ENCODE data around the gene TMEM131.

DNA sequence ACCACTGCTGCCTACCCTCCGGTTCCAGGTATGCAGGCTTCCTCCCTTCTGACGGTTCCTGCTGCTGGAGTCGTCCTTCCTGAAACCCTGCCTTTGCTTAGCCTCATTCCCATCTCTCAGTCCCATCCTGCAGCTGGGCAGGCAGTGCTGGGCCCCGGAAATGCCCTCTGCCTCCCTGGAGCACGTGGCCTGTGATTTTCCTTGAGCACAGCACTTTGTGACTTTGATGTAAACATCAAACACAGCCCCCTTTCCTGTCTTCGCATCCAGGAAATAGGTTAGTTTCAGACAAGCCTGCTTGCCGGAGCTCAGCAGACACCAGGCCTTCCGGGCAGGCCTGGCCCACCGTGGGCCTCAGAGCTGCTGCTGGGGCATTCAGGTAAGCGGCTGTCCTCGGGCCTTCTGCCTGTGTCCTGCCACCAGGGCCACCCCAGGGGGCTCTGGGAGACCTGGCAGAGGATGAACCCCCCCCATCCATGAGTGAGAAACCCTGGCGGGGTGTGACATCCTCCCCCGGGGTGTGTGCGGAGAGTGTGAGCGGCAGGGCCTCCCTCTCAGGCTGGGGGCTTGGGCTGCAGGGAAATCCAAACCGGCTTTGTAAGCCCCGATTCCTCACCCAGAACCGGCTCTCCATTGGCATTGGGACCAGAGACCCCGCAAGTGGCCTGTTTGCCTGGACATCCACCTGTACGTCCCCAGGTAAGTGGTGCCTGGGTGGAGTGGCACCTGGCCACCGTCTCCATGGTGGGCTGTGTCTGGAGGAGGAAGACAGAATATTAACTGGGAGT, 282.3 kb downstream of the TMEM131 start, which contains the start of gene ZAP70:
- TF ChIP-seq, protein P1, sequence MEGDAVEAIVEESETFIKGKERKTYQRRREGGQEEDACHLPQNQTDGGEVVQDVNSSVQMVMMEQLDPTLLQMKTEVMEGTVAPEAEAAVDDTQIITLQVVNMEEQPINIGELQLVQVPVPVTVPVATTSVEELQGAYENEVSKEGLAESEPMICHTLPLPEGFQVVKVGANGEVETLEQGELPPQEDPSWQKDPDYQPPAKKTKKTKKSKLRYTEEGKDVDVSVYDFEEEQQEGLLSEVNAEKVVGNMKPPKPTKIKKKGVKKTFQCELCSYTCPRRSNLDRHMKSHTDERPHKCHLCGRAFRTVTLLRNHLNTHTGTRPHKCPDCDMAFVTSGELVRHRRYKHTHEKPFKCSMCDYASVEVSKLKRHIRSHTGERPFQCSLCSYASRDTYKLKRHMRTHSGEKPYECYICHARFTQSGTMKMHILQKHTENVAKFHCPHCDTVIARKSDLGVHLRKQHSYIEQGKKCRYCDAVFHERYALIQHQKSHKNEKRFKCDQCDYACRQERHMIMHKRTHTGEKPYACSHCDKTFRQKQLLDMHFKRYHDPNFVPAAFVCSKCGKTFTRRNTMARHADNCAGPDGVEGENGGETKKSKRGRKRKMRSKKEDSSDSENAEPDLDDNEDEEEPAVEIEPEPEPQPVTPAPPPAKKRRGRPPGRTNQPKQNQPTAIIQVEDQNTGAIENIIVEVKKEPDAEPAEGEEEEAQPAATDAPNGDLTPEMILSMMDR (IDR thresholded peaks at IDR 0.05; ENCODE audit: insufficient read depth, low read length) = no peak
- TF ChIP-seq POLR2AphosphoS5 (IDR thresholded peaks at IDR 0.05; ENCODE audit: low read depth) (no peak), GABPA (IDR thresholded peaks at IDR 0.05; ENCODE audit: low read depth) (no peak), SPI1 (IDR thresholded peaks at IDR 0.05; ENCODE audit: borderline replicate concordance, low read depth) (no peak)
- TF ChIP-seq, protein P2, sequence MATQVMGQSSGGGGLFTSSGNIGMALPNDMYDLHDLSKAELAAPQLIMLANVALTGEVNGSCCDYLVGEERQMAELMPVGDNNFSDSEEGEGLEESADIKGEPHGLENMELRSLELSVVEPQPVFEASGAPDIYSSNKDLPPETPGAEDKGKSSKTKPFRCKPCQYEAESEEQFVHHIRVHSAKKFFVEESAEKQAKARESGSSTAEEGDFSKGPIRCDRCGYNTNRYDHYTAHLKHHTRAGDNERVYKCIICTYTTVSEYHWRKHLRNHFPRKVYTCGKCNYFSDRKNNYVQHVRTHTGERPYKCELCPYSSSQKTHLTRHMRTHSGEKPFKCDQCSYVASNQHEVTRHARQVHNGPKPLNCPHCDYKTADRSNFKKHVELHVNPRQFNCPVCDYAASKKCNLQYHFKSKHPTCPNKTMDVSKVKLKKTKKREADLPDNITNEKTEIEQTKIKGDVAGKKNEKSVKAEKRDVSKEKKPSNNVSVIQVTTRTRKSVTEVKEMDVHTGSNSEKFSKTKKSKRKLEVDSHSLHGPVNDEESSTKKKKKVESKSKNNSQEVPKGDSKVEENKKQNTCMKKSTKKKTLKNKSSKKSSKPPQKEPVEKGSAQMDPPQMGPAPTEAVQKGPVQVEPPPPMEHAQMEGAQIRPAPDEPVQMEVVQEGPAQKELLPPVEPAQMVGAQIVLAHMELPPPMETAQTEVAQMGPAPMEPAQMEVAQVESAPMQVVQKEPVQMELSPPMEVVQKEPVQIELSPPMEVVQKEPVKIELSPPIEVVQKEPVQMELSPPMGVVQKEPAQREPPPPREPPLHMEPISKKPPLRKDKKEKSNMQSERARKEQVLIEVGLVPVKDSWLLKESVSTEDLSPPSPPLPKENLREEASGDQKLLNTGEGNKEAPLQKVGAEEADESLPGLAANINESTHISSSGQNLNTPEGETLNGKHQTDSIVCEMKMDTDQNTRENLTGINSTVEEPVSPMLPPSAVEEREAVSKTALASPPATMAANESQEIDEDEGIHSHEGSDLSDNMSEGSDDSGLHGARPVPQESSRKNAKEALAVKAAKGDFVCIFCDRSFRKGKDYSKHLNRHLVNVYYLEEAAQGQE (IDR thresholded peaks at IDR 0.05; ENCODE audit: insufficient replicate concordance, low read depth) = no peak

Measured in HL-60 (cell line).